HG03354 (cell line): Measurements from ENCODE around the gene PXYLP1.

Experiments
- ATAC-seq: cut with Tn5 transposase; IDR thresholded peaks from one replicate; pipeline ENCODE4 v1.9.1; 2021; ENCODE audit warnings: mild to moderate bottlenecking; ENCODE audit not compliant: unreplicated experiment, poor library complexity, severe bottlenecking

PXYLP1 gene

GRCh38 chr3:141334627-141335250 lies 103.1 kb downstream of the PXYLP1 start:
- no peak for ATAC-seq

- no peak for ATAC-seq
These were observed 104.0 kb downstream of the PXYLP1 start for GRCh38 chr3:141335531-141336061.

- ATAC-seq, result peak; percentile 95
These were observed 105.3 kb downstream of the PXYLP1 start for GRCh38 chr3:141336672-141337522.

GRCh38 chr3:141337523-141337854 lies 105.9 kb downstream of the PXYLP1 start:
- ATAC-seq, result no peak

GRCh38 chr3:141337991-141338390 lies 106.4 kb downstream of the PXYLP1 start:
- no peak for ATAC-seq

GRCh38 chr3:141338881-141339280 lies 107.3 kb downstream of the PXYLP1 start:
- no peak for ATAC-seq

- no peak for ATAC-seq
These were observed 109.9 kb downstream of the PXYLP1 start for GRCh38 chr3:141341536-141341935.

GRCh38 chr3:141342386-141342785 lies 110.8 kb downstream of the PXYLP1 start:
- no peak for ATAC-seq

- no peak for ATAC-seq
These were observed 111.5 kb downstream of the PXYLP1 start for GRCh38 chr3:141343077-141343476.

GRCh38 chr3:141343865-141344271 lies 112.2 kb downstream of the PXYLP1 start:
- no peak for ATAC-seq
